ENCODE results near the gene C14orf132.

The C14orf132 gene

DNA sequence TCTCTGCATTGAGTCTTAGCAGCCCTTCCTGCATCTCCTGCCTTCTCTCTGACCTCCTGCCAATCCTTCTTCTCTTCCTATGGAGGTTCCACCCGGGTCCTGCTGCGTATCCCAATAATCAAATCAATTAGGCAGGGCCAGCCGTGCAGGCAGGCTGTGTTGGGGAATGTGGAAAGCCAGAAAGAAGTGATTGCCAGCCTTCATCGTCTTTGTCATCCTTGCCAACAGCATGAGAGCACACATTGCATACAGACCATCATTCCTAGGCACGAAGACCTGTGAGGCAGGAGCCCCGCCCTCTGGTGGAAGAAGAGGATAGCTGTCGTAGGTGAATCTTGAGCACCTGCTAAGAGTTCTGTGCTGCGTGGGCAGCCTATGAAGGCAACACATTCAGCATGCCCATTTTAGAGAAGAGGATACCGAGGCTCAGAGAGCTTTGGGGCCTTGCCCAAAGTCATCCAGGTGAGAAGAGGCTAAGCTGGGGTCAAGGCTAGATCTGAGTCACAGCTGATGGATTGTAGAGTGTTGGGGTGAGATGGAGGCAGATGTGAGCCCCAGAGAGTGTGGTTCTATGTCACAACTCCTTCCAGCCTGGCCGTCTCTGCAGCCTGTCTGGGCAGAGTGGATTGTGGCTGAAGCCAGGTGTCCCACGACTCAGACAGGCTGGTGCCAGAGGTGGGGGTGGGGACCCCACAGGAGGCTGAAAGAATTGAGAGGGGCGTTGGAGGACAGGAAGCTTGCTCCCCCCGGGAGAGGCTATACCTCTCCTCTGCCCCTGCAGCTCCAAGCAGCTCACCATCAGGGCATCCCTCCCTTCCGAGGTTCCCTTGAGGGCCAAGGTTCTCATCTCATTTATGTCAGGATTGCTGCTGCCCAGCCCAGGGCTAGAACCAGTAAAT is 12.7 kb downstream of the C14orf132 start:
- POLR2A ChIA-PET = interaction anchor here (0.6 kb wide), 1 partner anchor 50 kb away, joined by 3 read pairs; no protein-coding TSS in a partner anchor
- DNase-seq (ENCODE audit: low read depth, low spot score) = no peak
- CTCF ChIA-PET = interaction anchor here (1.1 to 2.6 kb wide), 3 partner anchors 10 to 802 kb away, joined by 3 to 9 read pairs (median 7); no protein-coding TSS in a partner anchor
- H3K4me3 ChIP-seq (ENCODE audit: low read depth, low read length) = no peak overlapping the region
- TF ChIP-seq, protein P1, sequence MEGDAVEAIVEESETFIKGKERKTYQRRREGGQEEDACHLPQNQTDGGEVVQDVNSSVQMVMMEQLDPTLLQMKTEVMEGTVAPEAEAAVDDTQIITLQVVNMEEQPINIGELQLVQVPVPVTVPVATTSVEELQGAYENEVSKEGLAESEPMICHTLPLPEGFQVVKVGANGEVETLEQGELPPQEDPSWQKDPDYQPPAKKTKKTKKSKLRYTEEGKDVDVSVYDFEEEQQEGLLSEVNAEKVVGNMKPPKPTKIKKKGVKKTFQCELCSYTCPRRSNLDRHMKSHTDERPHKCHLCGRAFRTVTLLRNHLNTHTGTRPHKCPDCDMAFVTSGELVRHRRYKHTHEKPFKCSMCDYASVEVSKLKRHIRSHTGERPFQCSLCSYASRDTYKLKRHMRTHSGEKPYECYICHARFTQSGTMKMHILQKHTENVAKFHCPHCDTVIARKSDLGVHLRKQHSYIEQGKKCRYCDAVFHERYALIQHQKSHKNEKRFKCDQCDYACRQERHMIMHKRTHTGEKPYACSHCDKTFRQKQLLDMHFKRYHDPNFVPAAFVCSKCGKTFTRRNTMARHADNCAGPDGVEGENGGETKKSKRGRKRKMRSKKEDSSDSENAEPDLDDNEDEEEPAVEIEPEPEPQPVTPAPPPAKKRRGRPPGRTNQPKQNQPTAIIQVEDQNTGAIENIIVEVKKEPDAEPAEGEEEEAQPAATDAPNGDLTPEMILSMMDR (IDR thresholded peaks at IDR 0.05; ENCODE audit: insufficient read depth, low read length, missing control alignments) = no peak

DNA sequence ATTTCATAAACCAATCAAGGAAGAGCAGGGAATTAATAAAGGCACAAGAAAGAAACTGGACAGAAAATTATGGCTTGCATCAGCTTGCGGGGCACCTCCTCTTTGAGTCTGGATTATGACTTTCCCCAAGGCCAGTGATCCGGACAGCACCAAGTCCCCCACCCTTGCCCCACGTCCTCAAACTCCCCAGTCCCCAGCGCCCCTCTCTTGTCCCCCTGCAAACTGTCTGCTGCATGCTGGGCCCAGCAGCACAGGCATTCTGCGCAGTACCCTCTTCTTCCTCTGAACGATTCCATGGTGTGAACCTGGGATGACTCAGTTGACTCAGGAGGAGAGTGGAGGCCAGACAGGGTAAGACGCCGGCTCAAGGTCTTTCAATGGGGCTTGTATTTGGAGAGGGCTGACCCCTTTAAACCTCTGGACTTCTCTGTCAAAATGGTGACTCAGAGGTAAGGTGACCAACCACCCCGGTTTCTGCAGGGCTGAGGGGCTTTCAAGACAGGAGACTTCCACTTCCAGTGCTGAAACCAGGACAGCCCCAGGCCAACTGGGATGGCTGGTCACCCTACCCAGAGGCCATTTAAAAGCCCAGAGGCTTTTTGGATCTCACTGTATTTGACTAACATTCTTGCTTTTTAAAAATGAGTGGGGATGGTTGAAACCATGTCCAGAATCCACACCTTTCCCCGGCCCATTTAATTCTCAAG is 13.5 kb downstream of the C14orf132 start:
- TF ChIP-seq, protein P1 (IDR thresholded peaks at IDR 0.05; ENCODE audit: insufficient read depth, low read length, missing control alignments) = no peak

DNA sequence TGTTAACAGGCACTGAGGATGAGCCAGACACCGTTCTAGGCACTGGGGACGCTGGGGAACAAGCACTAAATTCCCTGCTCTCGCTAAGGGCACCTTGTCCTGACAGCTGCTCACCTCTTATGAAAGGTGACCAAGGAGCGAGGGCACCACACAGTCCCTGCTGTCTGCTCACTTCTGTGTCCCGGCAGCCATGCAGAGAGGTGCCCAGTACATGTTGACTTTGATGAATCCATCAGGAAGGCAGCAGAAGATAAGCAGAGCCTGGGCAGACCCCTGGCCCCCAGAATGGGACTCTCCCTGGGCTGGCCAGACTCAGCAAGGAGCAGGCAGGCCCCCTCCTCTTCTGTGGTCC is 14.1 kb downstream of the C14orf132 start:
- TF ChIP-seq, protein P1 (IDR thresholded peaks at IDR 0.05; ENCODE audit: insufficient read depth, low read length, missing control alignments) = no peak
- CTCF ChIA-PET = no interaction called here
- POLR2A ChIA-PET = no interaction called here
- no peak for DNase-seq (ENCODE audit: low read depth, low spot score)
- H3K4me3 ChIP-seq (ENCODE audit: low read depth, low read length) = no peak overlapping the region

More for the DNA sequence above, 13.5 kb downstream of the C14orf132 start:
- ChIA-PET POLR2A (no interaction called here), CTCF (interaction anchor here (1.1 to 2.6 kb wide), 3 partner anchors 9 to 801 kb away, joined by 3 to 9 read pairs (median 7); no protein-coding TSS in a partner anchor)
- no peak overlapping the region for H3K4me3 ChIP-seq (ENCODE audit: low read depth, low read length)
- DNase-seq (ENCODE audit: low read depth, low spot score) = no peak

DNA sequence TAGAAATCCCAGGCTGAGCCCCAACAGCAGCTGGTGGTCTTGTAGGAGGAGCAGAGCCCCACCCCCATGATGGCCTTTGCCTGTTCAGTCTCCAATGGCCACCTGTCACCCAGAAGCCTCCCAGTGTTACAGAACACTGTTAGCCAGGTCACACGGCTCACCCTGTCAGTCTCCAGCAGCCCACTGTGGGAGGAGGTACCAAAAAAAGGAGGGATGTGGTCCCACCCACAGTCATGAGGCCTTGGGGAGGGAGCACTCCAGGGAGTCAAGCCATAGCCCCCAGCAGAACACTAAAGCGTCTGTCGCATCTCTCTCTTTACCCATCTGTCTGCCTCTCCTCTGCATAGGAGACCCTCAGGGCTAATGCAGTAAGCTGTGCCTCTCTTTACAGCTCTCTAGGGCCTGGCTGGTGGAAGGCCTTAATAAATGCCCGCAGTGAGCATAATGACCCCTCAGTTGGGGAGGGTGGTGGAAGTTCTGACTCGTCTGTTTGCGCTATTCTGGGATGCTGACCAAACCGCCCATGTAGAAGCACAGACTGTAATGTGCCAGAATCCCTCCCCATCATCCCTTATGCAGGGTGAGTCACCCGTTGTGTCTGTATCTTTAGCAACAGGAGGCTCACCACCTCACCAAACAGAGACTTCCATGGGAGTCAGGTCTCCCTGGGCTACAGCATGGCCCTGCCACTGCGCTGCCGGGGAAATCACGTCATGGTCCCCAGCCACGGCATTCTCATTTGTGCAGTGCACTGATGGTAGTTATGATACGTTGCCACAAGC is 14.6 kb downstream of the C14orf132 start:
- TF ChIP-seq, protein P1 (IDR thresholded peaks at IDR 0.05; ENCODE audit: insufficient read depth, low read length, missing control alignments) = no peak
- peak; percentile 89 for DNase-seq (ENCODE audit: low read depth, low spot score)
- H3K4me3 ChIP-seq (ENCODE audit: low read depth, low read length) = no peak overlapping the region
- POLR2A ChIA-PET = no interaction called here
- CTCF ChIA-PET = interaction anchor here (1.7 kb wide), 1 partner anchor 222 kb away, joined by 4 read pairs; no protein-coding TSS in a partner anchor

DNA sequence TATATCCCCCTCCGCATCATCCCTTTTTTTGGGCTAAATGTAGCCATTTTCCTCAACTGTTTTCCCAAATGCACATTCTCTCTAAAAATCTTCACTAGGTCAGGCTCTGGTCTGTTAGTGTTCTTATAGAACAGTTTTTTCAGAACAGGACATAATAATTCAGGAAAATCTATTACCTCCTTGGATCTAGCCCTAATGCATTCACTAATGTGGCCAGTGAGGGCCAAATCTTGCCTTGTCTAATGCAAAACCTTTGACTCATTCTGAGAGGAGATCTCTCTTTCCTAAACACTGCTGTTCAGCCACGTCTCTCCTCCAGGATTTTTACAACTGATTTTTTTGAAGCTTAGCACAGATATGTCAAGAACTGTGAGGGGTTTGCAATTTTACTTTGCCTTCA is 15.5 kb downstream of the C14orf132 start:
- TF ChIP-seq, protein P1 (IDR thresholded peaks at IDR 0.05; ENCODE audit: insufficient read depth, low read length, missing control alignments) = no peak
- DNase-seq (ENCODE audit: low read depth, low spot score) = no peak
- no peak overlapping the region for H3K4me3 ChIP-seq (ENCODE audit: low read depth, low read length)
- POLR2A ChIA-PET = no interaction called here
- CTCF ChIA-PET = interaction anchor here (1.0 to 1.7 kb wide), 2 partner anchors 56 to 222 kb away, joined by 3 to 4 read pairs; no protein-coding TSS in a partner anchor
